Activated T-helper 2 cell treated with anti-CD3 and anti-CD28 coated beads, Interferon-gamma antibody, Interleukin-2, Interleukin-4, amounts not matched to agents 10 μg/mL and 5 μg/mL and 100 μg/mL, durations not matched to agents 14 hours and 24 hours and 36 hours (primary cell): ENCODE data around the gene PI4KA. TPM values are rescaled to one million over a fixed set of nuclear protein-coding genes. Genes with fewer than 3 reads are reported as not detected.
"Not testable (repeated sequence)": the region's sequence is repeated elsewhere in the genome, so short reads cannot be mapped to it uniquely, and the experiment has no call there.

Experiments
- DNase-seq: peaks from one replicate; pipeline ENCODE4 v3.0.0; 2021; ENCODE audit warnings: low spot score
- H3K27ac Mint-ChIP-seq: one replicate; pipeline ENCODE4 v1.8.0; 2021; ENCODE audit warnings: mixed read lengths
- H3K27me3 Mint-ChIP-seq: one replicate; pipeline ENCODE4 v1.8.0; 2021; ENCODE audit warnings: low read depth, mixed read lengths
- H3K36me3 Mint-ChIP-seq: one replicate; pipeline ENCODE4 v1.8.0; 2021; ENCODE audit warnings: low read depth, mixed read lengths
- H3K4me1 Mint-ChIP-seq: one replicate; pipeline ENCODE4 v1.8.0; 2021; ENCODE audit warnings: low read depth, mixed read lengths
- H3K4me3 Mint-ChIP-seq: one replicate; pipeline ENCODE4 v1.8.0; 2021; ENCODE audit warnings: low read depth, mild to moderate bottlenecking, moderate library complexity, mixed read lengths
- H3K9me3 Mint-ChIP-seq: one replicate; pipeline ENCODE4 v1.8.0; 2021; ENCODE audit warnings: mixed read lengths
- intact Hi-C: fragments of 100-400 bp; cut with micrococcal nuclease; formaldehyde crosslinking; loops from one replicate; pipeline ENCODE4 v1.15.1; 2023
- total RNA-seq: library from RNA; stranded (reverse); gene quantifications from 2 replicates; pipeline ENCODE4 v1.2.3, GENCODE V29; 2022

Gene PI4KA
- total RNA-seq, 1 donor from 2014 or later: 73.4 TPM

DNA sequence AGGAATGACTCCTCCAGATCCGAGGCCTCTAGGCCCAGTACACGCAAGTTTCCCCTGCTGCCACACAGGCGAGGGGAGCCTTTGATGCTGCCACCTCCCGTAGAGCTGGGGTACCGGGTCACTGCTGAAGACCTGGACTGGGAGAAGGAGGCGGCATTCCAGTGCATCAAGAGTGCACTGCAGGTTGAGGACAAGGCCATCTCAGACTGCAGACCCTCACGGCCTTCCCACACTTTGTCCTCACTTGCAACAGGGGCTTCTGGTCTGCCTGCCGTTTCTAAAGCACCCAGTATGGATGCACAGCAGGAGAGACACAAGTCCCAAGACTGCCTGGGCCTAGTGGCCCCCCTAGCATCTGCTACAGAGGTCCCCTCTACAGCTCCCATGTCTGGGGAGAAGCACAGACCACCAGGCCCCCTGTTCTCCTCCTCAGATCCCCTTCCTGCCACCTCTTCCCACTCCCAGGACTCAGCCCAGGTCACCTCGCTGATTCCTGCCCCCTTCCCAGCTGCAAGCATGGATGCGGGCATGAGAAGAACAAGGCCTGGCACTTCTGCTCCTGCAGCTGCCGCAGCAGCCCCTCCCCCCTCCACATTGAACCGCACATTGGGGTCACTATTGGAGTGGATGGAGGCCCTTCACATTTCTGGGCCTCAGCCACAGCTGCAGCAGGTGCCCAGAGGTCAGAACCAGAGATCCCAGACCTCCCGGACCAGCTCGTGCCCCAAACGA, 167.9 kb downstream of the PI4KA start:
- H3K27me3 Mint-ChIP-seq, H3K4me1 Mint-ChIP-seq, DNase-seq, H3K36me3 Mint-ChIP-seq, H3K4me3 Mint-ChIP-seq, intact Hi-C loops, H3K27ac Mint-ChIP-seq, H3K9me3 Mint-ChIP-seq: not testable (repeated sequence)

- H3K4me3 Mint-ChIP-seq, H3K9me3 Mint-ChIP-seq, H3K4me1 Mint-ChIP-seq, DNase-seq, H3K27me3 Mint-ChIP-seq, H3K36me3 Mint-ChIP-seq, H3K27ac Mint-ChIP-seq, intact Hi-C loops: not testable (repeated sequence)
These were observed 171.0 kb downstream of the PI4KA start for GRCh38 chr22:20687356-20688172.

DNA sequence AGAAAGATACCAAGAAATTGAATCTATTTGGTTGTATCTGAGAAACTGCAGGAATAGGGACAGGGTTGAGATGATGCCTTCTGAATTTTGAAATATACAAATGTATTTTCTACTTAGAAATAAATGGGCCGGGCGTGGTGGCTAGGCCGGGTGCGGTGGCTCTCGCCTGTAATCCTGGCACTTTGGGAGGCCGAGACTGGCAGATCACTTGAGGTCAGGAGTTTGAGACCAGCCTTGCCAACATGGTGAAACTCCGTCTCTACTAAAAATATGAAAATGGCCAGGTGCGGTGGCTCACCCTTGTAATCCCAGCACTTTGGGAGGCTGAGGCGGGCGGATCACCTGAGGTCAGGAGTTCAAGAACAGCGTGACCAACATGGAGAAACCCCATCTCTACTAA, 172.8 kb downstream of the PI4KA start:
- H3K27me3 Mint-ChIP-seq, H3K4me1 Mint-ChIP-seq, H3K36me3 Mint-ChIP-seq, H3K4me3 Mint-ChIP-seq, intact Hi-C loops, DNase-seq, H3K27ac Mint-ChIP-seq, H3K9me3 Mint-ChIP-seq: not testable (repeated sequence)

GRCh38 chr22:20678792-20679435, 179.7 kb downstream of the PI4KA start:
- H3K27ac Mint-ChIP-seq, DNase-seq, H3K36me3 Mint-ChIP-seq, intact Hi-C loops, H3K4me1 Mint-ChIP-seq, H3K4me3 Mint-ChIP-seq, H3K9me3 Mint-ChIP-seq: not testable (repeated sequence)
- H3K27me3 Mint-ChIP-seq: peaks cover 34% of the 10 kb centered on the region

- Mint-ChIP-seq H3K27me3 (peaks cover 44% of the 10 kb centered on the region), H3K4me1 (no peaks in the 10 kb centered on the region), H3K36me3 (no peaks in the 10 kb centered on the region), H3K27ac (no peak overlapping the region), H3K4me3 (no peak overlapping the region), H3K9me3 (no peaks in the 10 kb centered on the region)
- no peak for DNase-seq
- intact Hi-C loops: no loop called here
These were observed 180.8 kb downstream of the PI4KA start for GRCh38 chr22:20677684-20678242.

GRCh38 chr22:20675613-20676012, 183.0 kb downstream of the PI4KA start:
- H3K27ac Mint-ChIP-seq, H3K36me3 Mint-ChIP-seq, DNase-seq, H3K4me3 Mint-ChIP-seq, H3K9me3 Mint-ChIP-seq, H3K4me1 Mint-ChIP-seq, intact Hi-C loops: not testable (repeated sequence)
- H3K27me3 Mint-ChIP-seq: peaks cover 50% of the 10 kb centered on the region

DNA sequence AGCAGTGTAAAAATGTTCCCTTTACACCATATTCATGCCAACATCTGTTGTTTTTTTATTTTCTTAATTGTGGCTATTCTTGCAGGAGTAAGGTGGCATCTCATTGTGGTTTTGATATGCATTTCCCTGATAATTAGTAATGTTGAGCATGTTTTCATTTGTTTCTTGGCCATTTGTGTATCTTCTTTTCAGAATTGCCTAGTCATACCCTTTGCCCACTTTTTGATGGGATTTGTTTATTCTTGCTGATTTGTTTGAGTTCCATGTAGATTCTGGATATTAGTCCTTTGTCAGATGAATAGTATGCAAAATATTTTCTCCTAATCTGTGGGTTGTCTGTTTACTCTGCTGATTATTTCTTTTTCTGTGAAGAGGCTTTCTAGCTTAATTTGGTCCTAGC, 183.6 kb downstream of the PI4KA start:
- peaks cover 53% of the 10 kb centered on the region for H3K27me3 Mint-ChIP-seq

GRCh38 chr22:20673295-20674195, 185.1 kb downstream of the PI4KA start:
- intact Hi-C loops: no loop called here
- no peak overlapping the region for H3K4me3 Mint-ChIP-seq

More for the DNA sequence above, 183.6 kb downstream of the PI4KA start:
- Mint-ChIP-seq H3K4me3 (no peak overlapping the region), H3K27ac (no peak overlapping the region), H3K9me3 (no peaks in the 10 kb centered on the region), H3K36me3 (no peaks in the 10 kb centered on the region), H3K4me1 (no peaks in the 10 kb centered on the region)
- intact Hi-C loops: no loop called here
- no peak for DNase-seq

DNA sequence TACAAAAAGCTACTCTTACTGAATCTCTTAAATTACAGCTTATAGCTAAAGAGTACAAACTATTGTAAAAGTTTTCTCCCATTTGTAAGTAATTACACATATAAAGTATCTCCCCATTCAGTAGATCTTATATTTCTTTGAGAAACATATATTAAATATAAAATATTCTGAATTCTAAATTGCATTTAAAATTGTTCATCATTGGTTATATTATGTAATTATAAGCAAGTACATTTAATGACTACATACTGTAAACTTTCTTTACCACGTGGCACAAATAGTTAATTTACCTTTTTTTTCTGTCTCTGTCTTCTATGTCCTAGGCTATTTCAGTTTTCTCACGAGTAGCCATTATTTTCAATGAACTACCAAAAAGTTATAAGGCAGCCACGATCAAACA, 185.9 kb downstream of the PI4KA start:
- intact Hi-C loops: no loop called here
- Mint-ChIP-seq H3K4me3 (no peak overlapping the region), H3K36me3 (no peaks in the 10 kb centered on the region), H3K27ac (no peak overlapping the region), H3K9me3 (no peaks in the 10 kb centered on the region), H3K4me1 (no peaks in the 10 kb centered on the region), H3K27me3 (peaks cover 49% of the 10 kb centered on the region)
- no peak for DNase-seq

More at GRCh38 chr22:20673295-20674195, 185.1 kb downstream of the PI4KA start:
- no peak overlapping the region for H3K27ac Mint-ChIP-seq
- peaks cover 53% of the 10 kb centered on the region for H3K27me3 Mint-ChIP-seq
- DNase-seq: no peak
- no peaks in the 10 kb centered on the region for H3K9me3 Mint-ChIP-seq
- H3K36me3 Mint-ChIP-seq: no peaks in the 10 kb centered on the region
- H3K4me1 Mint-ChIP-seq: no peaks in the 10 kb centered on the region

DNA sequence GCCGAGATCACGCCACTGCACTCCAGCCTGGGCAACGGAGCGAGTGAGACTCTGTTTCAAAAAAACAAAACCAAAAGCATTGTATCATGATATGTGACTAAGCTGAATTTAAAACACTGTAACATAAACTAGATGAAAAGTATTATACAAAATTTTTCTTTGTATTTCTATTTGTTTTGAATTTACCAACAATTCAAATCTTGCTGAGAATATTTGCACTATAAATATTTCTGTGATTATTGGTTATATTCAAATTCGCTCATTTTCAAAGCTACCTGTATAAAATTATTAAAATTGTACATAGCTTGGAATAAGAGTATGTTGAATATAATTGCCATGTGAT, 186.6 kb downstream of the PI4KA start:
- H3K27me3 Mint-ChIP-seq: peaks cover 45% of the 10 kb centered on the region
- no peak for DNase-seq
- no peak overlapping the region for H3K4me3 Mint-ChIP-seq
- H3K27ac Mint-ChIP-seq: no peak overlapping the region
- H3K9me3 Mint-ChIP-seq: no peaks in the 10 kb centered on the region
- H3K36me3 Mint-ChIP-seq: no peaks in the 10 kb centered on the region
- H3K4me1 Mint-ChIP-seq: no peaks in the 10 kb centered on the region
- intact Hi-C loops: no loop called here

- H3K4me3 Mint-ChIP-seq: no peak overlapping the region
- intact Hi-C loops: no loop called here
- DNase-seq: no peak
- H3K9me3 Mint-ChIP-seq: no peaks in the 10 kb centered on the region
- no peaks in the 10 kb centered on the region for H3K36me3 Mint-ChIP-seq
- H3K27me3 Mint-ChIP-seq: peaks cover 41% of the 10 kb centered on the region
- no peak overlapping the region for H3K27ac Mint-ChIP-seq
- no peaks in the 10 kb centered on the region for H3K4me1 Mint-ChIP-seq
These were observed 187.1 kb downstream of the PI4KA start for GRCh38 chr22:20671409-20672081.
